Measurements from ENCODE around the gene NBEA.

NBEA gene

GRCh38 chr13:35285677-35286076 lies 343.6 kb downstream of the NBEA start:
- Histone ChIP-seq H3K4me1 (ENCODE audit: control insufficient read depth in 1 of 2, insufficient read depth in 2 of 2, low read length in 2 of 2) (no peaks in the 10 kb centered on the region), H3K27ac (ENCODE audit: low read length) (no peak overlapping the region), H3K4me3 (ENCODE audit: low read depth in 1 of 2, low read length in 2 of 2) (no peak overlapping the region), H3K27me3 (ENCODE audit: low read depth, low read length) (no peaks in the 10 kb centered on the region), H3K36me3 (ENCODE audit: control insufficient read depth in 1 of 2, insufficient read depth in 2 of 2, low read length in 2 of 2) (no peaks in the 10 kb centered on the region), H3K9me3 (ENCODE audit: control insufficient read depth in 1 of 2, low read length in 2 of 2) (no peaks in the 10 kb centered on the region)

GRCh38 chr13:35292329-35292728 lies 350.3 kb downstream of the NBEA start:
- Histone ChIP-seq H3K27me3 (ENCODE audit: low read depth, low read length) (no peaks in the 10 kb centered on the region), H3K9me3 (ENCODE audit: control insufficient read depth in 1 of 2, low read length in 2 of 2) (no peaks in the 10 kb centered on the region), H3K36me3 (ENCODE audit: control insufficient read depth in 1 of 2, insufficient read depth in 2 of 2, low read length in 2 of 2) (no peaks in the 10 kb centered on the region), H3K27ac (ENCODE audit: low read length) (no peak overlapping the region), H3K4me3 (ENCODE audit: low read depth in 1 of 2, low read length in 2 of 2) (no peak overlapping the region), H3K4me1 (ENCODE audit: control insufficient read depth in 1 of 2, insufficient read depth in 2 of 2, low read length in 2 of 2) (no peaks in the 10 kb centered on the region)

DNA sequence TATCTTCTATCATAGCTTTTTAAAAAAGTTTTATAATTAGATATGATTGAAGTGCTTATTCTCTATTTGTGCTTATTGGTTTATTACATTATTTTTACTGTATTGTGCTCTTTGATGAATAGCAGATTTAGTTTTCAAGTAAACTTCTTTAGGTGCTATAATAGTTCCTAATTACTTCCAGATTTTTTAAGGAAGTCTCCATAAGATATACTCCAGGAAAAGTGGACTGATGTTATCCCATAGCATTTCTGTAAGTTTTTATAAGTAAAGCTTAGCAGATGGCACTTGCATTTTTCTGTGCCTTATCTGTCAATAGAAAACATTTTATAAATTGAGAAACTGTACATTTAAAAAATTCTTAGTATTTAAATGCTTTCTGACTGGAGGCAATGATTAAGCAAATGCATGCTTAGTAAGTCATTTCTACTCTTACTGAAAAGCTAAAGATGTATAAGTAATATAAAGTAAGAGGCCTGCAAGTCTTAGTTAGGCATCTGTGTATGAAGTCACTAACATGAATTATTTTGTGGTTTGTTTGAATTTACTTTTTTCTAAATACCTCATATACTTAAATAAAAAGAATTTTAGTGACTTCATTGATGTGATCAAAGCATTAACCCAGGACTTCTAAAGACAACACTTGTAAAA lies 351.6 kb downstream of the NBEA start:
- H3K9me3 ChIP-seq (ENCODE audit: control insufficient read depth in 1 of 2, low read length in 2 of 2): no peaks in the 10 kb centered on the region
- H3K27ac ChIP-seq (ENCODE audit: low read length): no peak overlapping the region
- H3K36me3 ChIP-seq (ENCODE audit: control insufficient read depth in 1 of 2, insufficient read depth in 2 of 2, low read length in 2 of 2): no peaks in the 10 kb centered on the region
- no peak overlapping the region for H3K4me3 ChIP-seq (ENCODE audit: low read depth in 1 of 2, low read length in 2 of 2)
- no peaks in the 10 kb centered on the region for H3K27me3 ChIP-seq (ENCODE audit: low read depth, low read length)
- no peaks in the 10 kb centered on the region for H3K4me1 ChIP-seq (ENCODE audit: control insufficient read depth in 1 of 2, insufficient read depth in 2 of 2, low read length in 2 of 2)

DNA sequence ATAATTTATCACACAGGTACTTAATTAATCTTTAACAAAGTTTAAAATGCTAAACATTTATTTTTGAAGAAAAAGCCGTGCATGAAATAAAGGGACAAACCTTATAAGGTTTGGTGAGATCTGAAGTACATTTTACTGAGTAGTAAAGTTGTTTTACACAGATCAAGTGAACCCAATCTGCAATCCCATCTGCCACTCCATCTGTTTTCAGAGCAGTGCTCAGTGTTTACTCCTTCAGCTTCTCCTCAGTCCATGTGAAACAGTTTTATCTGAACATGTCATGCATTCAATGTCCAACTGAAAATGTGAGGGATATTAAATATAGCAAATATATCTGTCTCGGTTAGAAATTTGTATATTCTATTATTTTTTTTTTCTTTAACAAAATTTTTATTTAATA lies 367.6 kb downstream of the NBEA start:
- no peaks in the 10 kb centered on the region for H3K27me3 ChIP-seq (ENCODE audit: low read depth, low read length)
- no peaks in the 10 kb centered on the region for H3K9me3 ChIP-seq (ENCODE audit: control insufficient read depth in 1 of 2, low read length in 2 of 2)
- H3K4me3 ChIP-seq (ENCODE audit: low read depth in 1 of 2, low read length in 2 of 2): no peak overlapping the region
- H3K4me1 ChIP-seq (ENCODE audit: control insufficient read depth in 1 of 2, insufficient read depth in 2 of 2, low read length in 2 of 2): no peaks in the 10 kb centered on the region
- H3K27ac ChIP-seq (ENCODE audit: low read length): no peak overlapping the region
- H3K36me3 ChIP-seq (ENCODE audit: control insufficient read depth in 1 of 2, insufficient read depth in 2 of 2, low read length in 2 of 2): no peaks in the 10 kb centered on the region

DNA sequence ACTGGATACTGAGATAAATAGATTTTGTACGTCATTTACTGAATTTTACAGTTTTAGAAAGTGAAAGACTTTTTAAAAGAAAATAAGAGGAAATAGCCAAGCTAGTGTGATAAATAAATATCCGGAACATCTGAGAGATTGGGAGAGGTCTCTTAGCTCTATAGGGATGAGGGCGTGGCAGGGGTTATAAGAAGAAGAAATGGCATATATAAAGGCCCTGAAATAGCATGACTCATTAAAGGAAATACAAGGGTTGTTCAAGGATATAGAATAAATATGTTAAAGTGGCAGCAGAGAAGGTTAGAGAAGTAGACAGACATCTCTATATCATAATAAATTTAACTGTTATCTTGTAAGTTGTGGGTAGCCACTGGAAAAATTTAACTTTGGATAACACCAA lies 390.1 kb downstream of the NBEA start:
- Histone ChIP-seq H3K4me3 (ENCODE audit: low read depth in 1 of 2, low read length in 2 of 2) (no peak overlapping the region), H3K27me3 (ENCODE audit: low read depth, low read length) (no peaks in the 10 kb centered on the region), H3K9me3 (ENCODE audit: control insufficient read depth in 1 of 2, low read length in 2 of 2) (peaks cover 0 to 5% of the 10 kb centered on the region in 2 donors), H3K27ac (ENCODE audit: low read length) (no peak overlapping the region), H3K36me3 (ENCODE audit: control insufficient read depth in 1 of 2, insufficient read depth in 2 of 2, low read length in 2 of 2) (peaks cover 0 to 1% of the 10 kb centered on the region in 2 donors), H3K4me1 (ENCODE audit: control insufficient read depth in 1 of 2, insufficient read depth in 2 of 2, low read length in 2 of 2) (no peaks in the 10 kb centered on the region)

DNA sequence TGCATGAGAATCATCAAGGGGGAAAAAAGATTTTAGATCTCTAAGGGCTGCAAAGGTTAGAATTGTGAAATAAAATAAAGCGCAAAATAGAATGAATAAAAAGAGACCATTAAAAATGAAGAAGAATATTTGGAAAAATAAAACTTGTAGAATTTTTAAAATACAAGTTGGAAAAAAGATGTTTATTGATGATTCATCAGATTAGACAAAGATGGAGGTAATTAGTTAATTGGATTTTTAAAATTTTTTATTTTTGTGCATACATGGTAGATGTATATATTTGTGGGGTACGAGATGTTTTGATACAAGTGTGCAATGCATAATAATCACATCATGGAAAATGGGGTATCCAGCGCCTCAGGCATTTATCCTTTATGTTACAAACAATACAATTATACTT lies 391.1 kb downstream of the NBEA start:
- H3K9me3 ChIP-seq (ENCODE audit: control insufficient read depth in 1 of 2, low read length in 2 of 2): peaks cover 0 to 5% of the 10 kb centered on the region in 2 donors
- H3K4me3 ChIP-seq (ENCODE audit: low read depth in 1 of 2, low read length in 2 of 2): no peak overlapping the region
- no peaks in the 10 kb centered on the region for H3K27me3 ChIP-seq (ENCODE audit: low read depth, low read length)
- H3K4me1 ChIP-seq (ENCODE audit: control insufficient read depth in 1 of 2, insufficient read depth in 2 of 2, low read length in 2 of 2): no peaks in the 10 kb centered on the region
- H3K27ac ChIP-seq (ENCODE audit: low read length): no peak overlapping the region
- no peaks in the 10 kb centered on the region for H3K36me3 ChIP-seq (ENCODE audit: control insufficient read depth in 1 of 2, insufficient read depth in 2 of 2, low read length in 2 of 2)

- no peak overlapping the region for H3K4me3 ChIP-seq (ENCODE audit: low read depth in 1 of 2, low read length in 2 of 2)
- H3K4me1 ChIP-seq (ENCODE audit: control insufficient read depth in 1 of 2, insufficient read depth in 2 of 2, low read length in 2 of 2): no peaks in the 10 kb centered on the region
- no peak overlapping the region for H3K27ac ChIP-seq (ENCODE audit: low read length)
- H3K36me3 ChIP-seq (ENCODE audit: control insufficient read depth in 1 of 2, insufficient read depth in 2 of 2, low read length in 2 of 2): no peaks in the 10 kb centered on the region
- H3K9me3 ChIP-seq (ENCODE audit: control insufficient read depth in 1 of 2, low read length in 2 of 2): no peaks in the 10 kb centered on the region
- H3K27me3 ChIP-seq (ENCODE audit: low read depth, low read length): no peaks in the 10 kb centered on the region
These were observed 400.4 kb downstream of the NBEA start for GRCh38 chr13:35342440-35342839.

- no peak overlapping the region for H3K27ac ChIP-seq (ENCODE audit: low read length)
- no peaks in the 10 kb centered on the region for H3K4me1 ChIP-seq (ENCODE audit: control insufficient read depth in 1 of 2, insufficient read depth in 2 of 2, low read length in 2 of 2)
- H3K27me3 ChIP-seq (ENCODE audit: low read depth, low read length): no peaks in the 10 kb centered on the region
- no peak overlapping the region for H3K4me3 ChIP-seq (ENCODE audit: low read depth in 1 of 2, low read length in 2 of 2)
- H3K9me3 ChIP-seq (ENCODE audit: control insufficient read depth in 1 of 2, low read length in 2 of 2): no peaks in the 10 kb centered on the region
- no peaks in the 10 kb centered on the region for H3K36me3 ChIP-seq (ENCODE audit: control insufficient read depth in 1 of 2, insufficient read depth in 2 of 2, low read length in 2 of 2)
These were observed 401.3 kb downstream of the NBEA start for GRCh38 chr13:35343417-35343816.

GRCh38 chr13:35345992-35346391 lies 403.9 kb downstream of the NBEA start:
- no peak overlapping the region for H3K4me3 ChIP-seq (ENCODE audit: low read depth in 1 of 2, low read length in 2 of 2)
- H3K9me3 ChIP-seq (ENCODE audit: control insufficient read depth in 1 of 2, low read length in 2 of 2): no peaks in the 10 kb centered on the region
- no peaks in the 10 kb centered on the region for H3K36me3 ChIP-seq (ENCODE audit: control insufficient read depth in 1 of 2, insufficient read depth in 2 of 2, low read length in 2 of 2)
- H3K27ac ChIP-seq (ENCODE audit: low read length): no peak overlapping the region
- H3K4me1 ChIP-seq (ENCODE audit: control insufficient read depth in 1 of 2, insufficient read depth in 2 of 2, low read length in 2 of 2): no peaks in the 10 kb centered on the region
- no peaks in the 10 kb centered on the region for H3K27me3 ChIP-seq (ENCODE audit: low read depth, low read length)

GRCh38 chr13:35346494-35346893 lies 404.4 kb downstream of the NBEA start:
- Histone ChIP-seq H3K27ac (ENCODE audit: low read length) (no peak overlapping the region), H3K36me3 (ENCODE audit: control insufficient read depth in 1 of 2, insufficient read depth in 2 of 2, low read length in 2 of 2) (no peaks in the 10 kb centered on the region), H3K4me3 (ENCODE audit: low read depth in 1 of 2, low read length in 2 of 2) (no peak overlapping the region), H3K27me3 (ENCODE audit: low read depth, low read length) (no peaks in the 10 kb centered on the region), H3K4me1 (ENCODE audit: control insufficient read depth in 1 of 2, insufficient read depth in 2 of 2, low read length in 2 of 2) (no peaks in the 10 kb centered on the region), H3K9me3 (ENCODE audit: control insufficient read depth in 1 of 2, low read length in 2 of 2) (no peaks in the 10 kb centered on the region)

GRCh38 chr13:35347679-35348205 lies 405.7 kb downstream of the NBEA start:
- Histone ChIP-seq H3K9me3 (ENCODE audit: control insufficient read depth in 1 of 2, low read length in 2 of 2) (no peaks in the 10 kb centered on the region), H3K4me3 (ENCODE audit: low read depth in 1 of 2, low read length in 2 of 2) (no peak overlapping the region), H3K36me3 (ENCODE audit: control insufficient read depth in 1 of 2, insufficient read depth in 2 of 2, low read length in 2 of 2) (no peaks in the 10 kb centered on the region), H3K4me1 (ENCODE audit: control insufficient read depth in 1 of 2, insufficient read depth in 2 of 2, low read length in 2 of 2) (no peaks in the 10 kb centered on the region), H3K27me3 (ENCODE audit: low read depth, low read length) (no peaks in the 10 kb centered on the region), H3K27ac (ENCODE audit: low read length) (no peak overlapping the region)

DNA sequence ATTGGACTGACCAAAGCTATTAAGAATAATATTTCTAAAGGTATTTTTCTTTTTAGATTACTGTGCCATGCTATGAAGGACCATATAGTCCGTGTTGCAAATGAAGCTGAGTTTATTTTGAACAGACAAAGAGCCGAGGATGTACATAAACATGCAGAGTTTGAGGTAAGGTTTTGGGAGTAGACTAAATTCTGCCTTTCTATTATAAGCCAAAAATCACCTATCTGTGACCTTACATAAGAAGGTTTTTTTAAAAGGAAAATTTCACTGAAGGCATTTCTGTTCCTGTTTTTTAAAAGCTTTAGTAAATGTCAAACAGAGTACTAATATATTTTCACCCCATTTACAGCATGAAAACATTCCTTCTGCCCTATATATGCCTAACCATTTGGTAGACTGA lies 407.0 kb downstream of the NBEA start:
- Histone ChIP-seq H3K36me3 (ENCODE audit: control insufficient read depth in 1 of 2, insufficient read depth in 2 of 2, low read length in 2 of 2) (no peaks in the 10 kb centered on the region), H3K27me3 (ENCODE audit: low read depth, low read length) (no peaks in the 10 kb centered on the region), H3K9me3 (ENCODE audit: control insufficient read depth in 1 of 2, low read length in 2 of 2) (no peaks in the 10 kb centered on the region), H3K4me3 (ENCODE audit: low read depth in 1 of 2, low read length in 2 of 2) (no peak overlapping the region), H3K27ac (ENCODE audit: low read length) (no peak overlapping the region), H3K4me1 (ENCODE audit: control insufficient read depth in 1 of 2, insufficient read depth in 2 of 2, low read length in 2 of 2) (no peaks in the 10 kb centered on the region)
